Sciatic nerve (tissue), 2 donors: ENCODE results near the gene DMD. TPM values are rescaled to one million over a fixed set of nuclear protein-coding genes. Genes with fewer than 3 reads are reported as not detected.
"Not testable (repeated sequence)": the region's sequence is repeated elsewhere in the genome, so short reads cannot be mapped to it uniquely, and the experiment has no call there.

Experiments
- ATAC-seq: fragments of 200-7000 bp; cut with Tn5 transposase; one replicate; pipeline ENCODE4 v1.9.1; 2020; ENCODE audit warnings: mild to moderate bottlenecking, moderate library complexity
- DNase-seq: peaks from one replicate; pipeline ENCODE4 v3.0.0-alpha.2; 2020; ENCODE audit warnings: low spot score
- intact Hi-C: fragments of 100-400 bp; cut with DNase I; formaldehyde crosslinking; loops from one replicate; pipeline ENCODE4 v1.14.2; 2022
- total RNA-seq: library from RNA; stranded (reverse); fragmentation: NEBNext Ultra II Directional; extraction: Animal tissue kit (Norgen Biotek cat#: 25700); gene quantifications from one replicate; pipeline ENCODE4 v1.2.1, GENCODE V29; 2021
- donor health status: DM: no; HTN: no; CAD: no.
- donor health status: DM: no; HTN: no; CAD: no.

DMD gene
- total RNA-seq, 1 donor from 2014 or later: 306 TPM

DNA sequence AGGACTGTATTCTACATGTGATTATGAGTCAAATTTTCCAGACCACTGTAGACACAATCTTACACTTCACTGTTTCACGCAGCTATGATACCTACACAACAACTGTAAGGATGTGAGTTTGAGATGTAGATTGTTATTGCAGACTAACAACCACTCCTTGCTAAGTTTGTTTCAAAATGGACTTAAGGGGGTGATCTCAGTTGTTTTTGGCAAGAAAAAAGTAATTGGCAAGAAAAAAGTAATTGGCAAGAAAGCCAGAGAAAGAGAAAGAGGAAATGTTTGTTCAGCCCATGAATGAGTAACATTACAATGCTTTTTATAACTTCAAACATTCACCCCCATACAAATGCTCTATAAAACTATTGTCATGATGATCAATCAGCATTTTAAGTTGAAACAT, 466.4 kb downstream of the DMD start:
- DNase-seq (no peak), ATAC-seq (no peak)

DNA sequence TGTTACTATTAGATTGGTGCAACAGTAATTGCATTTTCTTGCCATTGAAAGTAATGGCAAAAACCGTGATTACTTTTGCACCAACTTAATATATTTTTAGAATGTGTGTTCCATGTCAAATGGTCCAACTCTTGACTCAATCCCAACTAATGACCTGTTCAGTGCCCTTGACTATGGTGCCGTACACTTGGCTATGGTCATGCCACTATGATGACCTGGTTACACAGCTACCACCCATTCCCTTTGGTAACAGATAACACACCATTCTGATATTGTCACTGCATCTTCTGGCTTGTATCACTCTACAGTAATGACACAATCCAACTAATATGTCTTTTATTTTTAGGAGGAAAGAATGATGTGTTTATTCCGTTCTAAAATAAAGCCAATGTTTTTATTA, 469.4 kb downstream of the DMD start:
- intact Hi-C loops: no loop called here
- no peak for ATAC-seq
- no peak for DNase-seq

More for the DNA sequence above, 466.4 kb downstream of the DMD start:
- intact Hi-C loops: no loop called here

DNA sequence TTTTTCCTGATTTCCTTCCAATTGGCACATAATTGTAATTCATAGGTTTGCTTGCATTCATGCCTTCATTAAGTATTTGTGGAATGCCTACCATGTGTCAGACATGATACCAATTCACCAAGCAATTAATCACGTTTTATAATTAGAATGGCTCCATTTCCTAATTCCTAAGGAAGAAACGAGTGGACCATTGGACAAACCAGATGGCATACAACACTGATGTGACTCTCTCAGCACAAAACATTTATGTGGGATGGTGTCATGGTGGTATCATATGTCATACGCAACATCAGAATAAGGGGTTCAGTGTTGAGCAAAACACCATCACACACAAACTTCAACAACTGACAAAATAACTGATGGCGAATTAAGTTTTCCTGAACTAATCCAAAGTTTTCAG, 502.8 kb downstream of the DMD start:
- no peak for ATAC-seq
- intact Hi-C loops: no loop called here
- no peak for DNase-seq

DNA sequence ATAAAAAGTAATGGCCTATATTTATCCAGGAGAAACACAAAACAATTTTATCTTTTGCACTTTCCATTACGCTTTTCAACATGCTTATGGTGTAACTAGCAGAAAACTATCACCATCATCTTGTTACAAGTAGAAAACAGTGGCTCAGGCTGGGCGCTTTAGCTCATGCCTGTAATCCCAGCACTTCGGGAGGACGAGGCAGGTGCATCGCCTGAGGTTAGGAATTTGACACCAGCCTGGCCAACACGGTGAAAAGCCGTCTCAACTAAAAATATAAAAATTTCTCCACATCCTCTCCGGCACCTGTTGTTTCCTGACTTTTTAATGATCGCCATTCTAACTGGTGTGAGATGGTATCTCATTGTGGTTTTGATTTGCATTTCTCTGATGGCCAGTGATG, 506.0 kb downstream of the DMD start:
- DNase-seq, intact Hi-C loops, ATAC-seq: not testable (repeated sequence)

DNA sequence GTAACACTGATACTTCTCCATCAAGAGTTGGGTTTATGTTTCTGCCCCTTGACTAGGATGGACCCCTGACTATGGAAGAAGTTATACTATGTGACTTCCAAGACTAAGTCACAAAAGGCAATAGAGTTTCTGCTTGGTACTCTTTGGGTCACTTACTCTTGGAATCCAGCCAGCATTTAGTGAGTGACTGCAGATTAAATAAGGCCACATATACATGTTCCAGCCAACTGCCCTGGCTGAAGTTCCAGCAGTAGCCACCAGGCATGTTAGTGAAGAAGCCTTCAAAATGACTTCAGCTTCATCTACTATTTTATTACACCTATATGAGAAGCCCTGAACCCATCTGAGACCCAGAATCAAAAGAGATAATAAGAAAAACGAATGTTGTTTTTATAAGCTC, 524.0 kb downstream of the DMD start:
- no peak for ATAC-seq
- intact Hi-C loops: no loop called here

DNA sequence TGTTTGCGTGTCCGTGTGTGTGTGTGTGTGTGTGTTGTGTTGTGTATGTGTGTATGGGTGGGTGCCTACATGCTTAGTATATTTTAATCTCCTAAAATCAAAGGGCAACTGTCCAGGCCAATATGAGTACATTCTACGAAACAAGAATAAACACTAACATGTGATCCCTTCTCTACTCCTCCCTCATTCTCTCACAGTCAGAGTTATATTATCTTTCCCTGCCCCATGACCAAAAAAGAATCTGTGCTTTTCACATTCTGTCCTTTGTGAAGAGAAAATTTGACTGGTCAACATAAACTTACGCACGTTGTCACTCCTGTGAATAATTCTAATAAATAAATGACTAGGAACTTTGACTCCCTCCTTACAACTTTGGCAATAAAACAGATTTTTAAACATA, 532.9 kb downstream of the DMD start:
- no peak for DNase-seq
- no peak for ATAC-seq
- intact Hi-C loops: no loop called here

More for the DNA sequence above, 524.0 kb downstream of the DMD start:
- no peak for DNase-seq

GRCh38 chrX:32673193-32673592, 538.2 kb downstream of the DMD start:
- DNase-seq (no peak), ATAC-seq (no peak)
- intact Hi-C loops: no loop called here

DNA sequence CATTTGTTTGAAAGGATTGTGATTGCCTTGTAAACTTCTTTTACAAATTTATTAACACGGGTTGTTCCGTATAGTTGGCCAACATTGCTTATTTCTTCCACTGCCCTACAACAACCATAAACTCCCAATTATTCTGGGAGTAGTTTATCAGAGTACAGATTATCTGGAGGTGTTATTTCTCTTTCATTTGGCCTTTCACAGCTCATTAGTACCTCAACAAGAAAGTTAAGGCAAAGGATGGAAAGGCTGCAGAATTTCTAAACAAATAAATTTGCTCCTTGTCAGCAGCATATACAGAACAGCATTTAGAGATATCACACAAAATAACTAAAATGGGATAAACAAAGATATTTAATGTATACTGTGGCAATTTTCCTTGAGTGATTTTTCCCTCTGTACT, 548.8 kb downstream of the DMD start:
- DNase-seq: no peak
- intact Hi-C loops: no loop called here
- no peak for ATAC-seq

- intact Hi-C loops: no loop called here
Observed at GRCh38 chrX:32644476-32645245, 566.7 kb downstream of the DMD start.

GRCh38 chrX:32642283-32642682, 569.1 kb downstream of the DMD start:
- DNase-seq (no peak), ATAC-seq (no peak)
- intact Hi-C loops: no loop called here

More at GRCh38 chrX:32644476-32645245, 566.7 kb downstream of the DMD start:
- DNase-seq (no peak), ATAC-seq (no peak)

GRCh38 chrX:32618154-32618553, 593.2 kb downstream of the DMD start:
- intact Hi-C loops: no loop called here
- DNase-seq (no peak), ATAC-seq (no peak)

- DNase-seq (no peak), ATAC-seq (no peak)
- intact Hi-C loops: no loop called here
Observed at GRCh38 chrX:32614707-32615106, 596.6 kb downstream of the DMD start.

DNA sequence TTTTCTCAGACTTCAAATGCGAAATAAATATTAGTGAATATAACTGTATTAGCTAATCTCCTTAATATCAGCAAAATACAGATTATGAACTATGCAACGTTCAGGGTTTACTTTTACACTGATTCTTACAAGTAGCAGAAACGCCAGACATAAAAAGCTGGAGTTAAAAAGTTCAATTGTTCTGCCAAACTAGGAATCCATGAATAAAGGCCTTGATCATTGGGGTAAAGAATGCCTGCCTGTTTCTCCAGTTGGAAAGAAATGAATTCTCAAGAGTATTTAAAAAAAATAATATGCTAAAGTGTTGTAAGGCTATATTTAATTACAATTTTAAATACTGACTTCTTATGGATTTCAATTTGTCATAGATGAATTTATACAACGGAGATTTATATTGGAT, 612.2 kb downstream of the DMD start:
- intact Hi-C loops: no loop called here
- no peak for DNase-seq
- no peak for ATAC-seq

- DNase-seq (no peak), ATAC-seq (no peak)
- intact Hi-C loops: no loop called here
Observed at GRCh38 chrX:32598707-32599106, 612.6 kb downstream of the DMD start.

GRCh38 chrX:32597777-32598176, 613.6 kb downstream of the DMD start:
- peak; percentile 24 for ATAC-seq
- DNase-seq: no peak
- intact Hi-C loops: no loop called here

DNA sequence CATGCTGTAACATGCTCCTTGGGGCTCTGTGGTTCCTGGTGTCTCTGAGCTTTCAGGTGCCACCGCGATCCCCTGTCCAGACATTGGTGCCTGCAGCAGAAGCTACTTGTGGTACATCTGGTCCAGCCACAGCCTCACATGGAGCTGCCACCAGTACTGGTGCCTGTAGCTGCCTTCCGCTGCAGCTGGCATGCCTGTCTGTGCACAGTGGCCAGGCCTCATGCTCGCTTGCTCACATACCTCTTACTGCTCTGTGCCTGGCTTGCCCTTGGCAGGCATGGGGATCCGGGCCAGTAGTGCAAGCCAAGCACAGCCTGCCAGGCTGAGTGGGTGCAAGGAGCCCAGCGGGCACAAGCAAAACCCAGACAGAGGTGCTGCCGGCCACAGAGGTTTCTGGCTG, 618.6 kb downstream of the DMD start:
- intact Hi-C loops: no loop called here
- ATAC-seq: no peak
- DNase-seq: no peak

DNA sequence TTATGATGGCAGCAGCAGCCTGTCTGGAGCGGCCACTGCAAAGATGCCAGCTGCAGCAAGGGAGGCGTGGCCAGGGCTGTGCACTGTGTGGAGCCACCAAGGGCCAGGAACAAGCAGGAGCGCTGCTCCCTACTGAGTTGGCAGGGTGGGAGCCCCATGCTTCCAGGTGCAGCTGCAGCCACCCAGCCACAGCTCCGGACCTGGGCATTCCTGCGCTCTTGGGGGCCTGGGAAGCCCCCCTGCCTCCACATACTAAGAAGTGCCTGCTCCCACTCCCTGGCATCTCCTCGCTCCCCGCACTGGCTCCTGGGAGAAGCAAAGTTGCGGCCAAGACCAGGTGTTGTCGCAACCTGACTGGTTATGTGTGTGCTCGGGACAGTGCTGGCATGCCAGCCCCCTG, 619.8 kb downstream of the DMD start:
- intact Hi-C loops: no loop called here
- ATAC-seq: no peak
- no peak for DNase-seq

DNA sequence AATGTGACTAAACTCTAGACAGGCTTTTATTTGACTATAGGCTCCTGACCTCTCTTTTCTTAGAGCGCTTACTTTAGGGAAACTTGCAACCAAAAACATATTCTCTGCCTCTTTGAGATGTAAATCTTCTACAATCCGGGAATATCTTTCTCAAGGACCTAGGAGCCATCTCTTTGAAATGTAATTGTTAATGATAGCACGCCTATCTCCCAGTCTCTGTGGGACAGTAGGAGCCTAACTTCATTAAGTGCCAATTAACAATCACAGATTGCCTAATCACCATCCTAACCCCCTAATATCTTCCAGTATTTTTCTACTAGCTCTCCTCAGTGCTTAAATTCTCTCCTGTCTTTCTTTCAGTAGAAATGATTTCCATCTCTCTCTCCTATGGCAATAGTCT, 628.6 kb downstream of the DMD start:
- intact Hi-C loops: no loop called here
- no peak for ATAC-seq
- no peak for DNase-seq

DNA sequence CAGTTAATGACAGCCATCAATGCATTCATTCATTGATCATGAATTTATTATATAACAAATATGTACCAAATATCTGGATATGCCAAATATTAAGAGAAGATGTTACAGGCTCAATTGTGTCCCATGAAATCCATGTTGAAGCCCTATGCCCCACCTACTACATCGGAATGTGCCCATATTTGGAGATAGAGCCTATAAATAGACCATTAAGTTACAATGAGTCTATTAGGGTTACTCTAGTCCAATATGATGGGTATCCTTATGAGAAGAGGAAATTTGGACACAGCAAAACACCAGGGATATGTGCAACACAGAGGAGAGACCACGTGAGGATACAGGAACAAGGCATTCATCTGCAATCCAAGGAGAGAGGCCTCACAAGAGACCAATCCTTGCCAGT, 634.5 kb downstream of the DMD start:
- no peak for DNase-seq
- intact Hi-C loops: no loop called here
- ATAC-seq: no peak

GRCh38 chrX:32572644-32573043, 638.7 kb downstream of the DMD start:
- intact Hi-C loops: no loop called here
- no peak for ATAC-seq
- no peak for DNase-seq

DNA sequence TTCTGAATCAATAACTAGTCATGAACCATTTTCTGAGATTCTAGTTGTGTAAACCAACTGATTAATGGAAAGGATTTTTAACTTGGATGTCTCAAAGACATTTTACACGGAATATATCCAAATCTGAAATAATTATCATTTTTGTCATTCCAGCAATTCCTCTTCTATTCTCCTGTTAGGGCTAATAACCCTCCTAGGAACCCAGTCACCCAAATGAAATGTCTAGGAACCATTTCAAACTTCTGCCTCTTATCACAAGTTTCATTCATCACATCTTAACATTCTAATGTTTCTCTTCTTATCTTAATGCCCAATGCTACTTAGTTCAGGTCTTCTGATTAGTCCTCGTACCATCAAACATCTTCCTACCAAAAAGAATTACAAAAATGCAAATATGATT, 639.8 kb downstream of the DMD start:
- no peak for ATAC-seq

More for the DNA sequence above, 639.8 kb downstream of the DMD start:
- DNase-seq: no peak
- intact Hi-C loops: no loop called here
